Measurements from ENCODE around the gene PLSCR4. TPM values are rescaled to one million over a fixed set of nuclear protein-coding genes. Genes with fewer than 3 reads are reported as not detected.
A peak's percentile ranks its signal among the peaks of the same experiment; 100 is the strongest.

Gene PLSCR4
- total and polyA plus RNA-seq, 12 donors: 4.6 to 16.4 (median 10.2) TPM

DNA sequence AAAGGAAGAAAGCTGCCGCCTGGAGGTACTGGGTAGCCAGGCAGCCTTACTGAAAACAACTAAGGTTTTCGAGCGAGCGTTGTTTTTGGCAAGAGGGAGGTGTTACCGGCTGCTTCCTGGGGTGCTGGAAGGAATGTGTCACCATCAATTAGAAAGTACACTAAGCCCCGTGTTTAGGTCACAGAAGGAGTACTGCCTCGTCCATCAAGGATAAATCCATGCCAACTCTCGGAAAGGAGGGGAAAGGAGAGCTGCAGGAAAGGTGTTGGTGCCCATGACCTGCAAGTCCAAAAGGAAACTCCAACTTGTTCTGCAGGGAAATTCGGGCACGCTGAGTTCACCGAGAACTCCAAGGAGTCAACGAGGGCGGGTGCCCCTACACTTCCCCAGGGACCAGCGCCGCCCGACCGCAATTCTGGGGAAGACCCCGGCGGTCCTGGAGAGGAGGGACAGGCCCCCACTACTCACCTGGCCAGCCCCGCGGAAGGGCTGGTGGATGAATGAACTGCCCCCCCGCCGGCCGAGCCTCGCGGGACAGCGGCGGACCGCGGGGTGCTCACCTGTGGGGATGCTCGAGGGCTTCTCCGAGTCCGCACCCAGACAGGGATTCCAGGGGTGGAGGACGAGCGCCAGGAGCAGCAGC is 90.5 kb downstream of the PLSCR4 start:
- TF ChIP-seq, protein P1, sequence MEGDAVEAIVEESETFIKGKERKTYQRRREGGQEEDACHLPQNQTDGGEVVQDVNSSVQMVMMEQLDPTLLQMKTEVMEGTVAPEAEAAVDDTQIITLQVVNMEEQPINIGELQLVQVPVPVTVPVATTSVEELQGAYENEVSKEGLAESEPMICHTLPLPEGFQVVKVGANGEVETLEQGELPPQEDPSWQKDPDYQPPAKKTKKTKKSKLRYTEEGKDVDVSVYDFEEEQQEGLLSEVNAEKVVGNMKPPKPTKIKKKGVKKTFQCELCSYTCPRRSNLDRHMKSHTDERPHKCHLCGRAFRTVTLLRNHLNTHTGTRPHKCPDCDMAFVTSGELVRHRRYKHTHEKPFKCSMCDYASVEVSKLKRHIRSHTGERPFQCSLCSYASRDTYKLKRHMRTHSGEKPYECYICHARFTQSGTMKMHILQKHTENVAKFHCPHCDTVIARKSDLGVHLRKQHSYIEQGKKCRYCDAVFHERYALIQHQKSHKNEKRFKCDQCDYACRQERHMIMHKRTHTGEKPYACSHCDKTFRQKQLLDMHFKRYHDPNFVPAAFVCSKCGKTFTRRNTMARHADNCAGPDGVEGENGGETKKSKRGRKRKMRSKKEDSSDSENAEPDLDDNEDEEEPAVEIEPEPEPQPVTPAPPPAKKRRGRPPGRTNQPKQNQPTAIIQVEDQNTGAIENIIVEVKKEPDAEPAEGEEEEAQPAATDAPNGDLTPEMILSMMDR (IDR thresholded peaks at IDR 0.05): peak; percentile 18 to 73 (median 46)
- intact Hi-C loops (cut with DNase I): loop anchor here in 4 of 10 donors (5.0 to 10.0 kb wide), 5 partner anchors 83 to 384 kb away; partner anchors contain the start of gene PLSCR1 (in 1 of the 4)
- Histone ChIP-seq H3K4me1 (peaks cover 0 to 64% (median 51%) of the 10 kb centered on the region in 9 donors), H3K9me3 (no peaks in the 10 kb centered on the region), H3K27ac (peak overlapping the region; percentile 89 to 98 (median 94)), H3K36me3 (no peaks in the 10 kb centered on the region), H3K4me3 (peak overlapping the region; percentile 61 to 88 (median 78)), H3K27me3 (peaks cover 0 to 32% (median 0%) of the 10 kb centered on the region in 7 donors)
- WGBS, 2 donors: 0 to 1% methylated on average over 35 of the region's 35 CpGs
- DNase-seq: peak; percentile 21 to 76
- ATAC-seq: peak; percentile 48 to 75 (median 70)

- peaks cover 0 to 66% (median 57%) of the 10 kb centered on the region in 9 donors for H3K4me1 ChIP-seq
- no peak for ATAC-seq
- 2 to 3% methylated on average over 7 of the region's 7 CpGs for WGBS, 2 donors
These were observed 91.1 kb downstream of the PLSCR4 start for GRCh38 chr3:146159616-146160320.

GRCh38 chr3:146159037-146159436 is 91.9 kb downstream of the PLSCR4 start:
- DNase-seq: no peak
- peak overlapping the region; percentile 89 to 98 (median 94) for H3K27ac ChIP-seq
- peaks cover 0 to 32% (median 0%) of the 10 kb centered on the region in 7 donors for H3K27me3 ChIP-seq
- no peaks in the 10 kb centered on the region for H3K9me3 ChIP-seq
- ATAC-seq: no peak
- WGBS, 2 donors: 29 to 47% methylated on average over 4 of the region's 4 CpGs
- TF ChIP-seq, protein P1 (IDR thresholded peaks at IDR 0.05): no peak
- peaks cover 0 to 73% (median 60%) of the 10 kb centered on the region in 9 donors for H3K4me1 ChIP-seq
- H3K36me3 ChIP-seq: no peaks in the 10 kb centered on the region
- intact Hi-C loops (cut with DNase I): loop anchor here in 1 of 10 donors (5.0 kb wide), 1 partner anchor 67 kb away; no protein-coding TSS in a partner anchor
- peak overlapping the region in 8 of 10 donors; percentile 61 to 88 (median 76) for H3K4me3 ChIP-seq

More at GRCh38 chr3:146159616-146160320, 91.1 kb downstream of the PLSCR4 start:
- Histone ChIP-seq H3K4me3 (peak overlapping the region; percentile 61 to 88 (median 78)), H3K27ac (peak overlapping the region; percentile 89 to 98 (median 94)), H3K36me3 (no peaks in the 10 kb centered on the region), H3K9me3 (no peaks in the 10 kb centered on the region), H3K27me3 (peaks cover 0 to 32% (median 0%) of the 10 kb centered on the region in 7 donors)
- TF ChIP-seq, protein P1 (IDR thresholded peaks at IDR 0.05): no peak
- intact Hi-C loops (cut with DNase I): loop anchor here in 4 of 10 donors (5.0 to 10.0 kb wide), 6 partner anchors 67 to 385 kb away; partner anchors contain the start of gene PLSCR1 (in 1 of the 4)
- DNase-seq: no peak

All from heart right ventricle (tissue), 16 donors.